GM23338 (cell line): Measurements from ENCODE around the gene TUBB2A. TPM values are rescaled to one million over a fixed set of nuclear protein-coding genes. Genes with fewer than 3 reads are reported as not detected.

Experiments used
- ATAC-seq: fragments of 200-7000 bp; cut with Tn5 transposase; 3 replicates; pipeline ENCODE4 v1.9.1; 2020
- DNase-seq: peaks from one replicate; pipeline ENCODE4 v3.0.0-alpha.2; 2015; ENCODE audit warnings: low spot score
- H2AFZ ChIP-seq: fragments of 200-600 bp; sonication (generic); 2 replicates; pipeline ENCODE4 v1.8.0; 2016; ENCODE audit warnings: antibody characterized with exemption, mild to moderate bottlenecking, moderate library complexity
- H3F3A ChIP-seq: fragments of 200-600 bp; sonication (generic); replicated peaks from 2 replicates; pipeline ENCODE4 v1.8.0; 2017; ENCODE audit warnings: antibody characterized with exemption, mixed run types, low read depth
- H3K27ac ChIP-seq: fragments of 200-600 bp; sonication (generic); 2 replicates; pipeline ENCODE4 v1.6.1; 2016; ENCODE audit warnings: low read depth
- H3K27me3 ChIP-seq: fragments of 200-600 bp; sonication (generic); 2 replicates; pipeline ENCODE4 v1.8.0; 2016; ENCODE audit warnings: mild to moderate bottlenecking, mixed run types, moderate library complexity; ENCODE audit not compliant: insufficient read depth
- H3K36me3 ChIP-seq: fragments of 200-600 bp; sonication (generic); 2 replicates; pipeline ENCODE4 v1.8.0; 2016; ENCODE audit warnings: mild to moderate bottlenecking; ENCODE audit not compliant: insufficient read depth
- H3K4me1 ChIP-seq: fragments of 200-600 bp; sonication (generic); 2 replicates; pipeline ENCODE4 v1.8.0; 2016; ENCODE audit warnings: mild to moderate bottlenecking, moderate library complexity; ENCODE audit not compliant: insufficient read depth
- H3K4me2 ChIP-seq: fragments of 200-600 bp; sonication (generic); 2 replicates; pipeline ENCODE4 v1.7.1; 2017; ENCODE audit warnings: mixed run types
- H3K4me3 ChIP-seq: fragments of 200-600 bp; sonication (generic); 2 replicates; pipeline ENCODE4 v1.6.1; 2016; ENCODE audit warnings: mixed run types
- H3K79me2 ChIP-seq: fragments of 200-600 bp; sonication (generic); replicated peaks from 2 replicates; pipeline ENCODE4 v1.8.0; 2017; ENCODE audit warnings: mild to moderate bottlenecking; ENCODE audit not compliant: insufficient read depth
- H3K9me2 ChIP-seq: fragments of 200-600 bp; sonication (generic); 2 replicates; pipeline ENCODE4 v1.8.0; 2017; ENCODE audit not compliant: insufficient read depth
- H4K20me1 ChIP-seq: fragments of 200-600 bp; sonication (generic); replicated peaks from 2 replicates; pipeline ENCODE4 v1.8.0; 2017; ENCODE audit warnings: mild to moderate bottlenecking; ENCODE audit not compliant: insufficient read depth
- H3K27ac Mint-ChIP-seq: 2 replicates; pipeline ENCODE4 v1.8.0; 2020; ENCODE audit warnings: inconsistent platforms, mild to moderate bottlenecking, moderate library complexity, mixed read lengths
- H3K27me3 Mint-ChIP-seq: 3 replicates; pipeline ENCODE4 v1.8.0; 2022; ENCODE audit warnings: low read depth, mild to moderate bottlenecking, moderate library complexity, mixed read lengths, inconsistent platforms; ENCODE audit not compliant: insufficient read depth, poor library complexity
- H3K36me3 Mint-ChIP-seq: 3 replicates; pipeline ENCODE4 v1.8.0; 2021; ENCODE audit warnings: low read depth, mild to moderate bottlenecking, inconsistent platforms, moderate library complexity, mixed read lengths
- H3K4me1 Mint-ChIP-seq: 3 replicates; pipeline ENCODE4 v1.8.0; 2020; ENCODE audit warnings: mild to moderate bottlenecking, inconsistent platforms, mixed read lengths
- H3K4me3 Mint-ChIP-seq: 3 replicates; pipeline ENCODE4 v1.8.0; 2021; ENCODE audit warnings: moderate library complexity, mild to moderate bottlenecking, inconsistent platforms, mixed read lengths
- H3K9me3 Mint-ChIP-seq: 3 replicates; pipeline ENCODE4 v1.8.0; 2020; ENCODE audit warnings: moderate library complexity, mild to moderate bottlenecking, inconsistent platforms, mixed read lengths
- CREB1 ChIP-seq: fragments of 250-450 bp; sonication (Bioruptor Pico); IDR thresholded peaks from 2 replicates; pipeline ENCODE4 v1.5.0; 2020; ENCODE audit warnings: low read depth, mild to moderate bottlenecking, moderate library complexity
- EZH2 ChIP-seq: fragments of 200-600 bp; sonication (generic); IDR thresholded peaks from one replicate; pipeline ENCODE4 v1.8.0; 2017; ENCODE audit warnings: antibody characterized with exemption, mild to moderate bottlenecking, low read depth; ENCODE audit not compliant: unreplicated experiment
- NANOG ChIP-seq: IDR thresholded peaks from 2 replicates; pipeline ENCODE4 v1.6.1; 2016; ENCODE audit warnings: antibody characterized with exemption, borderline replicate concordance
- ZNF331 ChIP-seq: fragments of 250-450 bp; sonication (Bioruptor Pico); IDR thresholded peaks from 2 replicates; pipeline ENCODE4 v1.5.0; 2020; ENCODE audit warnings: low read depth, mild to moderate bottlenecking, moderate library complexity
- polyA plus RNA-seq: library from polyadenylated mRNA; unstranded; fragments of >200 nt; fragmentation: Nextera tagmentation; extraction: Ambion mirVana; gene quantifications from 2 replicates; pipeline ENCODE4 v1.2.1, GENCODE V29; 2016
- total RNA-seq: library from RNA; depleted of rRNA; stranded (reverse); fragments of >200 nt; shearing (Covaris generic); gene quantifications from 2 replicates; pipeline ENCODE4 v1.2.3, GENCODE V29; 2014
- TF ChIP-seq, protein P1 (sequence below): fragments of 250-450 bp; sonication (Bioruptor Pico); IDR thresholded peaks from 2 replicates; pipeline ENCODE4 v1.5.0; 2020; ENCODE audit warnings: mild to moderate bottlenecking, moderate library complexity
- TF ChIP-seq, protein P2 (sequence below): IDR thresholded peaks from one replicate; pipeline ENCODE4 v1.6.1; 2018; ENCODE audit warnings: antibody characterized with exemption; ENCODE audit not compliant: unreplicated experiment
- TF ChIP-seq, protein P3 (sequence below): IDR thresholded peaks from 2 replicates; pipeline ENCODE4 v1.6.1; 2016; ENCODE audit warnings: antibody characterized with exemption

Gene TUBB2A
- total and polyA plus RNA-seq, 2 experiments from 2014 or later, result 305 to 376 TPM

DNA sequence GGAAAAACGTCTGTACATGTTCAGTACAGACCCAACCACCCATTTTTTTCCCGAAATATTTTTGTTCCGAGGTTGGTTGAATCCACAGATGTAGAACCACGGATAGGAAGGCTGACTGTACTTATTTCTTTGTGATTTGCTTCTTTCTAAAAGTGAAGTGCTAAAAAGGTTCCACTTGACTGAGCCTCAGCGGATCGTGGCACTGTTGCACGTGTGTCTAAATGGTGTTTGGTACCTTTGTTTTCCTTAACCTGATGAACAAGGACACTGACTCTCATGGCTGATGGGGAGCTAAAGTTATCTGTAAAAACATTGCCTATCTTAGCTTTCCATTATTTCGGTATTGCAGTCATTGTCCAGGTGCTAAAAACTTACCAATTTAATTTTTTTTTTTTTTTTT, 32.7 kb downstream of the TUBB2A start (continued):
- TF ChIP-seq, protein P1, sequence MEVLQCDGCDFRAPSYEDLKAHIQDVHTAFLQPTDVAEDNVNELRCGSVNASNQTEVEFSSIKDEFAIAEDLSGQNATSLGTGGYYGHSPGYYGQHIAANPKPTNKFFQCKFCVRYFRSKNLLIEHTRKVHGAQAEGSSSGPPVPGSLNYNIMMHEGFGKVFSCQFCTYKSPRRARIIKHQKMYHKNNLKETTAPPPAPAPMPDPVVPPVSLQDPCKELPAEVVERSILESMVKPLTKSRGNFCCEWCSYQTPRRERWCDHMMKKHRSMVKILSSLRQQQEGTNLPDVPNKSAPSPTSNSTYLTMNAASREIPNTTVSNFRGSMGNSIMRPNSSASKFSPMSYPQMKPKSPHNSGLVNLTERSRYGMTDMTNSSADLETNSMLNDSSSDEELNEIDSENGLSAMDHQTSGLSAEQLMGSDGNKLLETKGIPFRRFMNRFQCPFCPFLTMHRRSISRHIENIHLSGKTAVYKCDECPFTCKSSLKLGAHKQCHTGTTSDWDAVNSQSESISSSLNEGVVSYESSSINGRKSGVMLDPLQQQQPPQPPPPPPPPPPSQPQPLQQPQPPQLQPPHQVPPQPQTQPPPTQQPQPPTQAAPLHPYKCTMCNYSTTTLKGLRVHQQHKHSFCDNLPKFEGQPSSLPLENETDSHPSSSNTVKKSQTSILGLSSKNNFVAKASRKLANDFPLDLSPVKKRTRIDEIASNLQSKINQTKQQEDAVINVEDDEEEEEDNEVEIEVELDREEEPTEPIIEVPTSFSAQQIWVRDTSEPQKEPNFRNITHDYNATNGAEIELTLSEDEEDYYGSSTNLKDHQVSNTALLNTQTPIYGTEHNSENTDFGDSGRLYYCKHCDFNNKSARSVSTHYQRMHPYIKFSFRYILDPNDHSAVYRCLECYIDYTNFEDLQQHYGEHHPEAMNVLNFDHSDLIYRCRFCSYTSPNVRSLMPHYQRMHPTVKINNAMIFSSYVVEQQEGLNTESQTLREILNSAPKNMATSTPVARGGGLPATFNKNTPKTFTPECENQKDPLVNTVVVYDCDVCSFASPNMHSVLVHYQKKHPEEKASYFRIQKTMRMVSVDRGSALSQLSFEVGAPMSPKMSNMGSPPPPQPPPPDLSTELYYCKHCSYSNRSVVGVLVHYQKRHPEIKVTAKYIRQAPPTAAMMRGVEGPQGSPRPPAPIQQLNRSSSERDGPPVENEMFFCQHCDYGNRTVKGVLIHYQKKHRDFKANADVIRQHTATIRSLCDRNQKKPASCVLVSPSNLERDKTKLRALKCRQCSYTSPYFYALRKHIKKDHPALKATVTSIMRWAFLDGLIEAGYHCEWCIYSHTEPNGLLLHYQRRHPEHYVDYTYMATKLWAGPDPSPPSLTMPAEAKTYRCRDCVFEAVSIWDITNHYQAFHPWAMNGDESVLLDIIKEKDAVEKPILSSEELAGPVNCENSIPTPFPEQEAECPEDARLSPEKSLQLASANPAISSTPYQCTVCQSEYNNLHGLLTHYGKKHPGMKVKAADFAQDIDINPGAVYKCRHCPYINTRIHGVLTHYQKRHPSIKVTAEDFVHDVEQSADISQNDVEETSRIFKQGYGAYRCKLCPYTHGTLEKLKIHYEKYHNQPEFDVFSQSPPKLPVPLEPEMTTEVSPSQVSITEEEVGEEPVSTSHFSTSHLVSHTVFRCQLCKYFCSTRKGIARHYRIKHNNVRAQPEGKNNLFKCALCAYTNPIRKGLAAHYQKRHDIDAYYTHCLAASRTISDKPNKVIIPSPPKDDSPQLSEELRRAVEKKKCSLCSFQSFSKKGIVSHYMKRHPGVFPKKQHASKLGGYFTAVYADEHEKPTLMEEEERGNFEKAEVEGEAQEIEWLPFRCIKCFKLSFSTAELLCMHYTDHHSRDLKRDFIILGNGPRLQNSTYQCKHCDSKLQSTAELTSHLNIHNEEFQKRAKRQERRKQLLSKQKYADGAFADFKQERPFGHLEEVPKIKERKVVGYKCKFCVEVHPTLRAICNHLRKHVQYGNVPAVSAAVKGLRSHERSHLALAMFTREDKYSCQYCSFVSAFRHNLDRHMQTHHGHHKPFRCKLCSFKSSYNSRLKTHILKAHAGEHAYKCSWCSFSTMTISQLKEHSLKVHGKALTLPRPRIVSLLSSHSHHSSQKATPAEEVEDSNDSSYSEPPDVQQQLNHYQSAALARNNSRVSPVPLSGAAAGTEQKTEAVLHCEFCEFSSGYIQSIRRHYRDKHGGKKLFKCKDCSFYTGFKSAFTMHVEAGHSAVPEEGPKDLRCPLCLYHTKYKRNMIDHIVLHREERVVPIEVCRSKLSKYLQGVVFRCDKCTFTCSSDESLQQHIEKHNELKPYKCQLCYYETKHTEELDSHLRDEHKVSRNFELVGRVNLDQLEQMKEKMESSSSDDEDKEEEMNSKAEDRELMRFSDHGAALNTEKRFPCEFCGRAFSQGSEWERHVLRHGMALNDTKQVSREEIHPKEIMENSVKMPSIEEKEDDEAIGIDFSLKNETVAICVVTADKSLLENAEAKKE (CRISPR knock-in tag), result no peak
- TF ChIP-seq NANOG (no peak), ZNF331 (no peak), CREB1 (no peak)
- TF ChIP-seq, protein P2, sequence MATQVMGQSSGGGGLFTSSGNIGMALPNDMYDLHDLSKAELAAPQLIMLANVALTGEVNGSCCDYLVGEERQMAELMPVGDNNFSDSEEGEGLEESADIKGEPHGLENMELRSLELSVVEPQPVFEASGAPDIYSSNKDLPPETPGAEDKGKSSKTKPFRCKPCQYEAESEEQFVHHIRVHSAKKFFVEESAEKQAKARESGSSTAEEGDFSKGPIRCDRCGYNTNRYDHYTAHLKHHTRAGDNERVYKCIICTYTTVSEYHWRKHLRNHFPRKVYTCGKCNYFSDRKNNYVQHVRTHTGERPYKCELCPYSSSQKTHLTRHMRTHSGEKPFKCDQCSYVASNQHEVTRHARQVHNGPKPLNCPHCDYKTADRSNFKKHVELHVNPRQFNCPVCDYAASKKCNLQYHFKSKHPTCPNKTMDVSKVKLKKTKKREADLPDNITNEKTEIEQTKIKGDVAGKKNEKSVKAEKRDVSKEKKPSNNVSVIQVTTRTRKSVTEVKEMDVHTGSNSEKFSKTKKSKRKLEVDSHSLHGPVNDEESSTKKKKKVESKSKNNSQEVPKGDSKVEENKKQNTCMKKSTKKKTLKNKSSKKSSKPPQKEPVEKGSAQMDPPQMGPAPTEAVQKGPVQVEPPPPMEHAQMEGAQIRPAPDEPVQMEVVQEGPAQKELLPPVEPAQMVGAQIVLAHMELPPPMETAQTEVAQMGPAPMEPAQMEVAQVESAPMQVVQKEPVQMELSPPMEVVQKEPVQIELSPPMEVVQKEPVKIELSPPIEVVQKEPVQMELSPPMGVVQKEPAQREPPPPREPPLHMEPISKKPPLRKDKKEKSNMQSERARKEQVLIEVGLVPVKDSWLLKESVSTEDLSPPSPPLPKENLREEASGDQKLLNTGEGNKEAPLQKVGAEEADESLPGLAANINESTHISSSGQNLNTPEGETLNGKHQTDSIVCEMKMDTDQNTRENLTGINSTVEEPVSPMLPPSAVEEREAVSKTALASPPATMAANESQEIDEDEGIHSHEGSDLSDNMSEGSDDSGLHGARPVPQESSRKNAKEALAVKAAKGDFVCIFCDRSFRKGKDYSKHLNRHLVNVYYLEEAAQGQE, result no peak

DNA sequence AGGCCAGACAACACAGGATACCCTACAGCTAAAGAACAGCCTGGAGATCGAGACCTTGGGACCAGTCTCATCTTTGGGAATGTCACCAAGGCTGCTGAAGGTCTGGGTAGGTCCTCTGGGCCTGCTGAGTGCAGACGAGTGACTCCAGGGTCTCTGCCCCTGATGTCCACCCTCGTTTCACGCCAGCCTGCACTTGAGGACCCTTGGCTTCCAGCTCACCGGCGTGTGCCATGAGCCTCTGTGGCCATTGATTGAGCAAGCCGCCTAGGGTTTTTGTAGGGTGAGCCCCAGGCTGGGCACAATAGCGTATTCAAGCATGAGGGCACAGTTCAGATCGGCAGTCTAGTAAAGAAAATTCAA, 34.5 kb downstream of the TUBB2A start:
- no peak for DNase-seq
- TF ChIP-seq EZH2 (no peak), ZNF331 (no peak)
- TF ChIP-seq, protein P3, sequence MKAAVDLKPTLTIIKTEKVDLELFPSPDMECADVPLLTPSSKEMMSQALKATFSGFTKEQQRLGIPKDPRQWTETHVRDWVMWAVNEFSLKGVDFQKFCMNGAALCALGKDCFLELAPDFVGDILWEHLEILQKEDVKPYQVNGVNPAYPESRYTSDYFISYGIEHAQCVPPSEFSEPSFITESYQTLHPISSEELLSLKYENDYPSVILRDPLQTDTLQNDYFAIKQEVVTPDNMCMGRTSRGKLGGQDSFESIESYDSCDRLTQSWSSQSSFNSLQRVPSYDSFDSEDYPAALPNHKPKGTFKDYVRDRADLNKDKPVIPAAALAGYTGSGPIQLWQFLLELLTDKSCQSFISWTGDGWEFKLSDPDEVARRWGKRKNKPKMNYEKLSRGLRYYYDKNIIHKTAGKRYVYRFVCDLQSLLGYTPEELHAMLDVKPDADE, result no peak
- Histone ChIP-seq H2AFZ (no peak overlapping the region), H4K20me1 (no peaks in the 10 kb centered on the region), H3K27me3 (no peaks in the 10 kb centered on the region), H3K36me3 (0 out of 2 replicates have a peak, but pooled peaks cover under 1% of the 10 kb centered on the region), H3K9me2 (no peaks in the 10 kb centered on the region), H3K4me1 (peaks cover 16% of the 10 kb centered on the region), H3K27ac (peak overlapping the region; percentile 23; the same call in 1 of the 2 replicates), H3K4me3 (no peak overlapping the region), H3F3A (0 out of 2 replicates have a peak, but pooled peaks cover 4% of the 10 kb centered on the region), H3K4me2 (no peak overlapping the region), H3K79me2 (peaks cover 9% of the 10 kb centered on the region)
- H3K36me3 Mint-ChIP-seq, result peaks cover 12% of the 10 kb centered on the region
- H3K27me3 Mint-ChIP-seq, result peaks cover 8% of the 10 kb centered on the region
- H3K4me3 Mint-ChIP-seq, result no peak overlapping the region
- H3K9me3 Mint-ChIP-seq, result no peaks in the 10 kb centered on the region
- peaks cover 18% of the 10 kb centered on the region for H3K4me1 Mint-ChIP-seq
- ATAC-seq, result no peak
- H3K27ac Mint-ChIP-seq, result no peak overlapping the region
